Body of pancreas (tissue), 4 donors: ENCODE data around the gene LIPT2.

Source experiments
- POLR2A ChIP-seq, 3 donors: fragments of 450-650 bp; IDR thresholded peaks; one replicate each; pipeline ENCODE4 v1.6.1; 2016; ENCODE audit warnings: antibody characterized with exemption in 3 of 3, mild to moderate bottlenecking in 2 of 3
- TF ChIP-seq, protein P1 (sequence below), 7 experiments: fragments of 450-650 bp in 4 of 7; fragments of 200-600 bp in 3 of 7; sonication (generic) in 3 of 7; IDR thresholded peaks; one replicate each; pipeline ENCODE4 v1.5.1; 2016 to 2019; ENCODE audit warnings: antibody characterized with exemption in 7 of 7

DNA sequence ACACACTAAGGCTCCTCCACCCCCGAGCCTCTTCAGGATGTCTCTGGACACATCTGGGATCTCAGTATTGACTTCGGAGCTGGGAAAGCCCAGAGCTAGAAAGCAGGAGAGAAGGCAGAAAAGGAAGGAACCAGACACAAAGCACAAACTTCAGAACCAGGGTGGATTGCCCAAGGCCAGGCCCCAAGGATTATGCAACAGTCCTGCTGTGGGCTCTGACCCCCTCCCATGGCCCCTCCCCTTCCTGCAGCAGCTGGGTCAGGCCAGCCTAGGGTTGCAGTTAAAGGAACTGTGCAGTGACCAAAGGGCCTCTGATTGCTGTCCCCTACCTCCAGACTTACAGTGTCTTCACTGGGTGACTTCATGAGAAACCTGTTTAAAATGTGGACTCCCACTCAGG lies 31.5 kb downstream of the LIPT2 start:
- TF ChIP-seq, protein P1, sequence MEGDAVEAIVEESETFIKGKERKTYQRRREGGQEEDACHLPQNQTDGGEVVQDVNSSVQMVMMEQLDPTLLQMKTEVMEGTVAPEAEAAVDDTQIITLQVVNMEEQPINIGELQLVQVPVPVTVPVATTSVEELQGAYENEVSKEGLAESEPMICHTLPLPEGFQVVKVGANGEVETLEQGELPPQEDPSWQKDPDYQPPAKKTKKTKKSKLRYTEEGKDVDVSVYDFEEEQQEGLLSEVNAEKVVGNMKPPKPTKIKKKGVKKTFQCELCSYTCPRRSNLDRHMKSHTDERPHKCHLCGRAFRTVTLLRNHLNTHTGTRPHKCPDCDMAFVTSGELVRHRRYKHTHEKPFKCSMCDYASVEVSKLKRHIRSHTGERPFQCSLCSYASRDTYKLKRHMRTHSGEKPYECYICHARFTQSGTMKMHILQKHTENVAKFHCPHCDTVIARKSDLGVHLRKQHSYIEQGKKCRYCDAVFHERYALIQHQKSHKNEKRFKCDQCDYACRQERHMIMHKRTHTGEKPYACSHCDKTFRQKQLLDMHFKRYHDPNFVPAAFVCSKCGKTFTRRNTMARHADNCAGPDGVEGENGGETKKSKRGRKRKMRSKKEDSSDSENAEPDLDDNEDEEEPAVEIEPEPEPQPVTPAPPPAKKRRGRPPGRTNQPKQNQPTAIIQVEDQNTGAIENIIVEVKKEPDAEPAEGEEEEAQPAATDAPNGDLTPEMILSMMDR (IDR thresholded peaks at IDR 0.05), result no peak
- peak in 2 of 3 donors; percentile 46 to 58 for TF ChIP-seq POLR2A (IDR thresholded peaks at IDR 0.05)
